HG03575 (cell line): ENCODE data around the gene CMSS1.
"Not testable (repeated sequence)": the region's sequence is repeated elsewhere in the genome, so short reads cannot be mapped to it uniquely, and the experiment has no call there.

Experiments
- ATAC-seq: cut with Tn5 transposase; IDR thresholded peaks from one replicate; pipeline ENCODE4 v1.9.1; 2021; ENCODE audit not compliant: unreplicated experiment, insufficient number of reproducible peaks, low FRiP score; ENCODE audit errors: extremely low read depth

The CMSS1 gene

DNA sequence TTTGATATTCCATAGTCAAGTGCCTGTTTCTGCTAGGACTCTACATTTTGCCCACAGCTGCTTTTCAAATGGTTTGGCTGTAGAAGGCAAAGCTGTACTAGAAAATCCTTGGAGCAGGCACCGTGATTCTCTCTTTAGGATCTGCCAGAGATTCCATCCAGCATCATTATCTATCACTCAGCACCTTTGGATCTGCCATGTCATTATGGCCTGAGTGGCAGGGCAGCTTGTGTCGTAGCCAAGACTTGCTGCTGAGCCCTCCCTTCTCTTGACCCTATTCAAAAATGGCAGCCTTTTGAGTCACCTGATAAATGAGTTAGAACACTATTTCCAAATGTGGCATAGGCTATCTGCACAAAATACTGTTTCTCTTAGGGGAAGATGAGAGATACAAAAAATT, 8.1 kb upstream of the CMSS1 start:
- ATAC-seq, result no peak

DNA sequence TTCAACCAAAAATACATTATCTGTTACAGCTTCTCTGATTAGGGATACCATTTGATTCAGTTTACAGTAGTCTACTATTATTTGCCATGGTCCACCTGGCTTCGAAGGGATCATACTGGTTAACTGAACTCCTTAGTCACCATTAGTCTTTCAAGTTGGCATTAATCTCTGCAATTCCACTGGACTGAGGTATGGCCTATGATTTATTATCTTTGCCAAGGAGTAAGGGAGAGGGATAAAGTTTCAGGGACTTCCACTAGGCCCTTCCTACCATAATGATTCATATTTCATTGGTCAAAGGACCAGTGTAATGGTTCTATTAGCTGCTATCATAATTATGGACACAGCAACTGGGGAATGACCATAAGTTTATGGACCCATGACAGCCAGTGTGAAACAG, 7.3 kb upstream of the CMSS1 start:
- no peak for ATAC-seq

DNA sequence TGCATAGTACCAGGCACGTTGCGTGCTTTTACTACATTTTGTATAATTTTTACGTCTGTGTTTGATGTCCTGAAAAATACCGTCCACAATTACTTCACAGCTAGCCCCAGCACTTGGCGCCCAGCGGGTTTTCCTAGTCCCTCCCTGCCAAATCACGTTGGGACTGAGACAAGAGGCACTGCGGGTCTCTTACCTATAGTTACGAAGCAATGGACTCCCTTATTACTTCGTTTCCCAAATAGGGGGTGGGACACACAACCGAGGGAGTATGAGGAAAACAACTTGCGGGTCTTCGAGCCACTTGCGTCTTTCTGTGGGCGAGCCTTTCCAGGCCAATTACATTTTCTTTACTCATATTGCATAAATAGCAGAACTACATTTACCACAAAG, 620 bp upstream of the CMSS1 start:
- no peak for ATAC-seq

DNA sequence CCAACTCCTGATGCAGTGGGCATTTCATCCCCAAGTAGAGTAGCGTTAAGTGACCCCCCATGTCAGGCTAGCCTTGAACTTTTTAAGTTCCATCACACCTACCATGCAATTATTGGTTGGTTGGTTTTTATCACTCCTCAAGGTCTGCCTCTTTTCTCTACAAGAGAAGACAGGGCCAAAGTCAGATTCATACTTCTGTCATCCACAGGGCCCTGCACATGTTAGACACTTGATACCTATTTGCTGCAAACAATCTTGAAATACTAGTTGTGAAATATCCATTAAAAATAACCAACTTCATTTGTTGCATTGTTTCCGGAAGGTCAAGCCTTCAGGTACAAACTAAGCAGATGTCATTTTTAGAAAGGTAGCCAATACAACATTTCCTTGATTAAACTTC, 1.2 kb downstream of the CMSS1 start:
- ATAC-seq, result no peak

DNA sequence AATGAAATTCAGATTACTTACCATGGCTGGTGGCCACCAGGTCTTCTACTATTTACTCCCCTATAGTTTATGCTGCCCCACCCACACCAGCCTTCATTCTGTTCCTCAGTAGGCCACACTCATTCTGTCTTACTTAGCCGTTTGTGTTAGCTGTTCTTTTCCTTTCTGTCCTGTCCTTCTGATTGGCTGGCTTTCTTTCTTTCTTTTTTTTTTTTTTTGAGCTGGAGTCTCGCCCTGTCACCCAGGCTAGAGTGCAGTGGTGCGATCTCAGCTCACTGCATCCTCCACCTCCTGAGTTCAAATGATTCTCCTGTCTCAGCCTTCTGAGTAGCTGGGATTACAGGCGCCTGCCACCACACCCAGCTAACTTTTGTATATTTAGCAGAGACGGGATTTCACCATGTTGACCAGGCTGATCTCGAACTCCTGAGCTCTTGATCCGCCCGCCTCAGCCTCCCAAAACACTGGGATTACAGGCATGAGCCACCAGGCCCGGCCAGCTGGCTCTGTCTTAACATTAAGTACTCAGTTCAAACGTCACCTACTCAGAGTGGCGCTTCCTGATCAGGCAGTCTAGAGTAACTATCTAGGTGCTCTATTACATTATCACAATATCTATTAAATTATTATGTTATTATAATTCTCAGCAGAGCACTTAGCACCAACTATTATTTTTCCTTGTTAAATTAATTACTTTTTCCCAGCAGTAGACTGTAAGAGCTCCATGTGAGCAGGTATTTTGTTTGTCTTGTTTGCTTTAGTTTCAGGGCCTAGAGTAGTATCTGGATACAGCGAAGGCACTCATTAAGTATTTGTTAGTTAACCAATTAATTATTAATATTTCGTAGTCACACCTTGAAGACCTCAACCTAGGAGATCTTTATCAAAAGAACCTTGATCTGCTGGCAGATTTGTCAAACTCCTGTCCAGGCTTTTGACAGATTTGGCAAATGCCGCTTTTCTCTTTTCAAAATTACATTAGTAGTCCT, 6.4 kb downstream of the CMSS1 start:
- no peak for ATAC-seq

DNA sequence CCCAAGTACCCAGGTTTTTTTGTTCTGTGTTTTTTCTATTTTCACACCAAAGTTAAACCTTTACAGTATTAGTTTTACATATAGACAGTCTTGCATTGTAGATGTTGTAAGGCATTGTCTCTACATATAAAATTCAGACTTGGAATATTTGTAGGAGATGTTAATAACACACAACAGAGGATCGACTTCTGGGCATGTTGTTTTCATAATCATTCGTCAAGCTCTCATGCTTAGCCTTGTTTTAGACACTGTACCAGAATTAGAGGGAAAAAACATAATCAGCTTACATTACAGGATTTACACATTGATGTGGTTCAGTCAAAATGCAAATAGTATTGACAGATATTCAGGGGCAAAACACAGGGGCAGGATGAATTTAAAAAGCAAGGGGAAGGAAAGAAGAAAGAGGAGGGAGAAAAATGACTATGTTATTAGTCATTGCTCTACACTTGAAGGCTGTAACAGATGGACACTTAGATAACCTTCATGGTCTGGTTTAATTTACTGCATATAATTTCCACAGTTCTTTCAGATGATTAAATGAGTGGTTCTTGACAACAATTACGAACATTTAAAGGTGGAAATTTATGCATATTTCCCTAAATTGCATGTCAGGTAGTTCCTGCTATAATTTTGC, 7.5 kb downstream of the CMSS1 start:
- no peak for ATAC-seq

DNA sequence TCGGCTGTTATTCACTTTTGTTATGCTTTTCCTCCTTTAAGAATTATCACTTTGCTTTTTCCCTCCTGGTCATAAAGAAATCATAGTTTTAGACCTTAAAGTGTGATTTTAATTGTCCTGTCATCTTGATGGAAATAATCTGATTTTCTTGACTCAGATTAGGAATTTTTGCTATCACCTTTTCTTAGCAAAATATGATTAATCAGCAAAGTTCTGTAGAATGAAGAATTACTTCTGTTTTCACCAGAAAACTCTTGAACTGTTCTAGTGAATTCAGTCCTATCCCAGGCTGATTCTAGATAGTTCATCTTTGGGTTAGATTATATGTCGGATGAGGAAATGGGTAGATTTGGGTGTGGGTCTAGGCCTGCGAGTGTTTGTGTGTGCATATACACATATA, 12.2 kb downstream of the CMSS1 start:
- ATAC-seq, result no peak

DNA sequence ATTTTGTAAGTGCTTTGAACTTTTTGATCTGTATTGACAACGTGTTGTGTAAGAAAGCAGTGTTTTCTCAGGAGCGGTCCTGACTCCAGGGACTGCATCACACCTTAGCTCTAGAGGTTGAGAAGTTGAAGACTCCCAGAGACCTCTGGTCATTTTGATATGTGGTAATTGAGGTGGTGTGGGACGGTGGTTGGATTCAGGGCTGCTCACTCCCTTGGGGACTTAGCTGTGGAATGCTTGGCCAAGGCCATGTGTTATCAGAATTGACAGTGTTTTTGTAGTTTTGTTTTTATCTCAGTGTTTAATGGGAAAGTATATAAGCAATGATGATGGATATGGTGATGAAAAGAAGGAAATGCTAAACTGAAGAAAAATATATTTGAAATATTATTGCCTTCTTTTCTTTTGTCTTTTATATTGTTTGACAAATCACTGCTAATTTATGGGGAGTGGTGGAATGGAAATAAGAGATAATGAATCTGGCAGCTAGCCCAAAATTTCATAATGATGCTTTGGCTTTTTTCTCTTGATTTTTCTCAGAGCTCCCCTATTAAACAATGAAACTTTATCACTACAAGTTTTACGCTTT, 16.0 kb downstream of the CMSS1 start:
- no peak for ATAC-seq

DNA sequence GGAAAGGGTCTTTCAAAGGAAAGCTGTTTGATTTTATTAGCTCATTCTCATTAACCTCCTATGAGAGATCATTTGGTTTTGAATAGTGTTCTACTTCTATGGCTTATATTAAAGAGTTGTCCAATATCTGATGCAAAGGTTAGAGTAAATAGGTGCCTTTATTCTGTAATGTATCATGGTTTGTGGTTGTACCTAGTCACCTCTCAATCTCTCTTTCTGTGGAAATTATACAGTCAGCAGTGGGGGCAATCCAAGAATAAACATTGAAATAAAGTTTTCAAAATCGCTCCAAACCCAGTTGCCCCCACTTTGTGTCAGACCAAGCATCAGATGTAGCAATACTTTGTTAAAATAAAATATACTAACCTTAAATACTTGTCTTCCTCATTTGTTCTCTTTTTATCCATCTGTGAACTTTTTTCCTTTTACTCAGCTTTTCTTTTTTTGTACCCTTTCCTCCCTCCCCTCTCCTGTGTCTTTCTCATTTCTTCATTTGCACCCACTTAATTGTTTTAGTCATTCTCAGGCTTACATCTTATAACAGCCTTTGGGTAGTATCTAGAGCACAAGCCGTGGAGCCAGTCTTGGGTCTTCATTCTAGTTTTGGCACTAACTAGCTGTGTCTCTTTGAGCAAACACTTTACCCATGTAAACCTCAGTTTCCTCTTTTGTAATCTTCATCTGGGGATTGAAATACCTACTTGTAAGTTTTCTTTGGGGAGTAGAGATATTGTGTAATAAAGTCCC, 16.7 kb downstream of the CMSS1 start:
- no peak for ATAC-seq

DNA sequence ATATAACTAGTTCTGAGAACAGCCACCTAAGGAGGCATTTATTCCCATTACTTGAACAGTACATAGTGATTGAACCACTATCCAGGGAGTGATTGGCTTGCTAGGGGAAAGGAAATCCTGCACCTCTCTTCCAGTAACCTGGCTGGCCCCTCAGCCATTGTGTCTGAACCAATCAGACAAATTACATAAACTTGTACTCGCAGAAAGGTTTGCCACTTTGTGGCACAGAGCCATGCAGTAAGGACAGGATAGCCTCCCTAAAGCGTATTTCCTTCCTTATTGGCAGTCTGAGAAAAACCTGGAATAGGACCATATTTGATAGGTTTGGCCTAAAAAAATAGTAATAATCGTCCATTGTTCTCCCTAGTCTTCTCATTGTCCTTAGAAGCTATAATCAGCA, 19.0 kb downstream of the CMSS1 start:
- no peak for ATAC-seq

DNA sequence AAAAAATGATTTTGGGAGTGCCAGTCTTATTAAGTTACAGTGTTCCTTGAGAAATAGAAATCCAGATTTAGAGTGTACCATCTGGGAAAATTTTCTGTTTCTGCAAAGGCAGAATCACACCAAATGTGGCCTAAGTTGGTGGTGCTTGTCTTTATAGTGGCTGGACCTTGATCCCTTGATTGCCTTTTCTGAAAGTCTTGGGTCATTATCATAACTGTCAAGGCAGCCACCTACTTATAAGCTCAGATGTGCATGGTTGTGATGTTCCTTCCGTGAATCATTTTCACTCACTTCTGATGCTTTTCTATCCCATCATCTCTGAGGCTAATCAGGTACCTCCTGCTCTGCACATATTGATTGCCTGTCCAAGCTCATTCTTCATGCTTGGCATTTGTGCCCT, 20.1 kb downstream of the CMSS1 start:
- no peak for ATAC-seq

DNA sequence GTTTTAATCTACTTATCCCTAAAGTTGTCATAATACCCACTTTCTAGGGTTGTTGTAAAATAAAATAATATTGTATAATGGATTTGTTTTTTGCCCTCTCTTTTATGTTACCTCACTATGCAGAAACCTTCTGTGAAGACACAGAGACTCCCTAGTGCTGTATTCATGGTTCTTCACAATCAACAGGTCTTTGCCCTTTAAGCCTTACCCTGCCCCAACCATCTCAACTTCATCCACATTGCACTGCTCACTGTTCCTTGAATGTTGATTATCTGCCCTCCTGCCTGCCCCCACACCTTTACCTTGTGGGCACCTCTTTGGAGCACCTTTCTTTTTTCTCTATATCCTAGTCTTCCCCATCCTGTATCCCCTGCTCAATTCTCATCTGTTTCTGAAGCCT, 21.1 kb downstream of the CMSS1 start:
- no peak for ATAC-seq

DNA sequence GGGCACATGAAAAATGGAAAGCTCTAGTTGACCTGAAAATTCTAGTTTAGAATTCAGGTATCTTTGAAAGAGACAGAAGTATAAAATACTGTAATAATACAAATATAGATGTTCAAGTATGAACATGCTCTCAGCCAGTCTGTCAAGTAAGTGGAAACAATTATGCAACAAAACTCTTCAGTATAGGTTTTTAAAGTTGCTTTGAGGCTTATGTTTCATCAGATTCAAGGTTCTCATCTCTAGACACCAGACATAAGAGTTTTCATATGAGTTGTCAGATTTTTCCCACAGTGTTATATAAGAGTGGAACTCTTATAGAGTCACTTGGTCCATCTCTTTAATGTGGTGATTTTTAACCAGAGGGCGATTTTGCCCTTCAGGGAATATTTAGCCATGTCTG, 22.0 kb downstream of the CMSS1 start:
- ATAC-seq, result no peak

DNA sequence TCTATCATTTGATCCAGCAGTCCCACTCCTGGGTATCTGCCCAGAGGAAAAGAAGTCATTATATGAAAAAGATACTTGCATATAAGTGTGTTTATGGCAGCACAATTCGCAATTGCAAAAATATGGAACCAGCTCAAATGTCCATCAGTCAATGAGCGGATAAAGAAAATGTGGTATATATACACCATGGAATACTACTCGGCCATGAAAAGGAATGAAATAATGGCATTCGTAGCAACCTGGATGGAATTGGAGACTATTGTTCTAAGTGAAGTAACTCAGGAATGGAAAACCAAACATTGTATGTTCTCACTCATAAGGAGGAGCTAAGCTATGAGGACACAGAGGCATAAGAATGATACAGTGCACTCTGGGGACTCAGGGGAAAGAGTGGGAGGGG, 24.3 kb downstream of the CMSS1 start:
- ATAC-seq, result not testable (repeated sequence)

DNA sequence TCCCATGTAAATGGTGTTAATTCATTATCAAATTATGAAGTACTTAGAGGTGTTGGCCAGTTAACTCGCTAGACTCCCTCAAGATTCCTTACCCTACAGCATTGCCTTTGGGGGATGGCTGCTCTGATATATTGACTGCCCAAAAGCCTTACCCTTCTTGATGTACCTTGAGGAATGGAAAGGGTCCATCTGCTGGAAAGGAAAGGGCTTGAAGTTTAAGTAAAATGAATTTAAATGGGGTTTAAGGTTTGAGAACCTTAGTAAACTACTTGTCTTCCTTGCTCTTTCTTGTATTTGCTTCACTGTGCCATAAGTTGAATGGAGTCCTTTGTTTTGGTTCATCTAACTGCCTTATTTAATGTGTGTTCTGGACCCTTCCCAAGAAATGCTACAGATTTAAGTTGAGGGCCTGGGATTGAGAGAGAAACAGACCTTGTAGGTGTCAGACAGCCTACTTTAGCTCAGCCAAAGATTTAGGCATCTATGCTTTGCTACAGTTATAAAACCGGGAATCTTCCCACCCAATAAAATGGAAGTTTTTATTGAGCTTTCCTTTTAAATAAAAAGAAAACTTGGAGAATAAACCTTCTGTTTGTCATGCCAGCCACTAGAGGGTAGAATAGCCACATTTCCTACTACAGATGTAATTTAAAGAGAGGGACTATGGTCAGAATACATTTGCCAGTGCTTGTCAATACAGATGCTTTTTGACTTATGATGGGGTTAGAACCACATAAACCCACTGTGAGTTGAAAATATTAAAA, 25.3 kb downstream of the CMSS1 start:
- ATAC-seq, result no peak

DNA sequence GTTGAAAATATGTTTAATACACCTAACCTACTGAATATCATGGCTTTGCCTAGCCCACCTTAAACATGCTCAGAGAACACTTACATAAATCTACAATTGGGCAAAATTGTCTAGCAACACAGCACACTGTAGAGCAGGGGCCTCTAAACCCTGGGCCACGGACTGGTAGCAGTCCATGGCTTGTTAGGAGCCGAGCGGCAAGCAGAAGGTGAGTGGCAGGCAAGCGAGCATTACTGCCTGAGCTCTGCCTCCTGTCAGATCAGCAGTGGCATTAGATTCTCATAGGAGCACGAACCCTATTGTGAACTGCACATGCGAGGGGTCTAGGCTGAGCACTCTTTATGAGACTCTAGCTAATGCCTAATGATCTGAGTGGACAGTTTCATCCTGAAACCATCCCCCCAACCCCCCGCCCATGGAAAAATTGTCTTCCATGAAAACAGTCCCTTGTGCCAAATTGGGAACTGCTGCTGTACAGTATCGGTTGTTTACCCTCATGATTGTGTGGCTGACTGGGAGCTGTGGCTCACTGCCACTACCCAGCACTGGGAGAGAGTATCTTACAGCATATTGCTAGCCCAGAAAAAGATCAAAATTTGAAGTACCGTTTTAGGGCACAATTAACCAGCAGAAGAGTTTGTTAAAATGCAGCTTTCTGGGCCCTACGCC, 26.1 kb downstream of the CMSS1 start:
- ATAC-seq, result no peak

DNA sequence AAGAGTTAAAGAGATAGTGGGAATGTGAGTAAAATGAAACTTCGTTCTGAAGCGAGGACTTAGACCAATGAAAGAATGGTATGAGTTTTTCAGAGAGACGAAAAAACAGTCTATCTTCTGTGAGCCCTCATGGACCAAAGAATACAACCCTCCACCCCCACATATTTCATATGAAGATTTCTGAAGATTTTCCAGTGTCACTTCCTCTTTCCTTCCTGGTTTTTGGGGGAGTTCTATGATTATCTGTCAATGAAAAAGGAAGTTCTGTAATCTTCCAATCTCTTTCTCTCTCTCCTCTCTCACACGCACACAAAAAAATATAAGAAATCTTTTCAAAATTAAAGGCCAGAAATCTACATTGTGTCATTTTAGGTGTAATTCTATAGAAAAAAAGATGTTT, 27.7 kb downstream of the CMSS1 start:
- ATAC-seq, result no peak

DNA sequence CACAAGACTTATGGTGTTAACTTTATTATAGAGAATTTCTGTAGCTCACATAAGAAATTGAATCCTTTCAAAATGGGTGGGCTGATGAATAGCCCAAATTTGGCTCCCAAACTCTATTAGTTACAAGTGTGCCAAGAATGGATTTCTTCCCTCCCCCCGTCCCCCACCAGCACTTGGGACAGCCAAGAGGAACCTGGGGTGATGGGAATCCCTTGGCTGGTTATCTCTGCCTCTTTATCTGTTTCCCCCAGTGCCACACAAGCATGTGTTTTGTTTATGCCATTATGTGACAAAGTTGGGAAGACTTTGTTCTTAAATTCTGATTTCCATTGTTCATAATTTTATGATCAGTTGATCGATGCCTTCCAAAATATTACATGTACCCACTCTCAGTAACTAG, 28.3 kb downstream of the CMSS1 start:
- ATAC-seq, result no peak
